ENCODE measurements around the gene SUSD5. TPM values are rescaled to one million over a fixed set of nuclear protein-coding genes. Genes with fewer than 3 reads are reported as not detected.

Gene SUSD5
- total RNA-seq, 1 experiment from 2014 or later, result 4.9 TPM

GRCh38 chr3:33131331-33132018, 87.1 kb downstream of the SUSD5 start:
- H4K91ac ChIP-seq (ENCODE audit: insufficient read length, low read depth, low read length), result no peak overlapping the region
- no peak overlapping the region for H3K23ac ChIP-seq (ENCODE audit: insufficient read length, low read depth, low read length)
- no peak overlapping the region for H3K14ac ChIP-seq (ENCODE audit: insufficient read depth, low read length)
- H2BK12ac ChIP-seq (ENCODE audit: insufficient read length, low read depth, low read length), result no peak overlapping the region
- Mint-ChIP-seq H3K36me3 (ENCODE audit: insufficient read depth in 1 of 3, low read depth in 3 of 3) (peaks cover 3 to 43% (median 18%) of the 10 kb centered on the region in 3 experiments; a peak in 5 of 7 replicates), H3K9me3 (no peaks in the 10 kb centered on the region), H3K27ac (peak overlapping the region in 2 of 3 experiments; percentile 62 to 72; a peak in 3 of 7 replicates), H3K27me3 (ENCODE audit: low read depth) (no peaks in the 10 kb centered on the region), H3K4me3 (no peak overlapping the region), H3K4me1 (peaks cover 13% of the 10 kb centered on the region in 2 experiments)
- no peak overlapping the region for H4K5ac ChIP-seq (ENCODE audit: insufficient read length, low read depth, low read length)
- H3K9ac ChIP-seq (ENCODE audit: extremely low read depth, insufficient read length, low read length), result no peak overlapping the region
- no peak overlapping the region for H2BK5ac ChIP-seq (ENCODE audit: insufficient read length, low read length)
- TF ChIP-seq CTCF (conservative IDR thresholded peaks at IDR 0.05), result peak; percentile 86
- no peak overlapping the region for H3K56ac ChIP-seq (ENCODE audit: insufficient read length, low read depth, low read length)
- peak; percentile 74 for DNase-seq
- no peak overlapping the region for H2AFZ ChIP-seq (ENCODE audit: low read length)
- no peak overlapping the region for H2BK15ac ChIP-seq (ENCODE audit: low read depth, low read length)
- H3K9me3 ChIP-seq (ENCODE audit: control insufficient read depth, low read depth, low read length), result no peaks in the 10 kb centered on the region
- H3T11ph ChIP-seq (ENCODE audit: low read length), result no peak overlapping the region
- H2AK5ac ChIP-seq (ENCODE audit: insufficient read length, low read length), result no peak overlapping the region
- no peaks in the 10 kb centered on the region for H4K20me1 ChIP-seq (ENCODE audit: control insufficient read depth, insufficient read depth, insufficient read length)
- no peaks in the 10 kb centered on the region for H3K27me3 ChIP-seq (ENCODE audit: insufficient read depth, low read length)
- H4K8ac ChIP-seq (replicated peaks; ENCODE audit: insufficient read length, low read depth, low read length), result no peak overlapping the region
- no peak overlapping the region for H3K4me2 ChIP-seq (ENCODE audit: insufficient read depth, insufficient read length, low read length)
- H2BK20ac ChIP-seq (ENCODE audit: low read depth, low read length, poor library complexity, severe bottlenecking), result no peak overlapping the region
- H3K4me1 ChIP-seq (ENCODE audit: insufficient read depth, low read length), result peaks cover 2% of the 10 kb centered on the region; the same call in 1 of the 2 replicates
- H2BK120ac ChIP-seq (ENCODE audit: low read depth, low read length, poor library complexity, severe bottlenecking), result no peak overlapping the region
- H3K79me2 ChIP-seq (ENCODE audit: insufficient read depth, low read length), result no peaks in the 10 kb centered on the region
- H3K79me1 ChIP-seq (ENCODE audit: insufficient read depth, low read depth, low read length, poor library complexity, severe bottlenecking), result no peaks in the 10 kb centered on the region
- no peak overlapping the region for H3K27ac ChIP-seq (ENCODE audit: insufficient read length, low read depth, low read length)
- no peak overlapping the region for H3K4ac ChIP-seq (ENCODE audit: low read depth, low read length)
- no peaks in the 10 kb centered on the region for H3K23me2 ChIP-seq (ENCODE audit: insufficient read length, low read depth, low read length, poor library complexity, severe bottlenecking)
- no CpG with 5 or more reads among the region's 6 CpGs for WGBS (ENCODE audit: extremely low coverage, insufficient read length, low lambda C conversion rate)
- H3K18ac ChIP-seq (ENCODE audit: insufficient read length, low read depth, low read length), result peak overlapping the region; percentile 9
